GM19395 (cell line): ENCODE data around the gene CSPG4.

Experiments used
- ATAC-seq: cut with Tn5 transposase; IDR thresholded peaks from one replicate; pipeline ENCODE4 v1.9.1; 2021; ENCODE audit warnings: mild to moderate bottlenecking, moderate library complexity; ENCODE audit not compliant: unreplicated experiment

CSPG4 gene

DNA sequence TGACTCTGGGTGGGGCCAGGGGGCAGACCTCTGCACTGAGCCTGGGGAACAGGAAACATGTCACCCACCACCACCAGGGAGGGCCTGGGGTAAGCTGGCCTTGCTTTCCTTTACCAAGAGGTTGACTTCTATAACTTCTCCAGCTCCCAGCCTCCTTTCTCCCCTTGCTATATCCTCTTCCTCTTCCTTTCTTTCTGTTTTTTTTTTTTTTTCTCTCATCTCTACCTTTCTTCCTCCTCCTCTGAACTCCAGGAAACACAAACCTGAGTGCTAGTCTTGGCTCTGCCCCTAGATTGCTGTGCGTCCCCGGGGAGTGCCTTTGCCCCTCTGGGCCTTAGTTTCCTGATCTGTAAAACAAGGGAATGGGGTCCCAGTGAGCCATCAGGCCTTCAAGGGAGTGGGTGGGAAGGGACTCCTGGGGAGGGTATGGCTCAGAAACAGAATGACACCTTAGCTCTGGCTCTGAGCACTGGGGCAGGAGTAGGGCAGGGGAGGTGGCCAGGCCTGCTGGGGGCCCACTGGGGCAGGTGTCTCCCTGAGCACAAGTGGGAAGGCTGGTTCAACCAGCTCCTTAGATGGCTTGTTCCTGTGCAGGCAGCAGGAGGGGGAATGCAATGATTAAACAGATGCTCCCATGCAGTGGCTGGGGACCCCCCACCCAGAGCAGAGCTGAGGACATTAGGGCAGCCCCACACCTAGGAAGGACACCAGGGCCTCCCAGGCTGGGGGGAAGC, 60.7 kb downstream of the CSPG4 start:
- no peak for ATAC-seq

DNA sequence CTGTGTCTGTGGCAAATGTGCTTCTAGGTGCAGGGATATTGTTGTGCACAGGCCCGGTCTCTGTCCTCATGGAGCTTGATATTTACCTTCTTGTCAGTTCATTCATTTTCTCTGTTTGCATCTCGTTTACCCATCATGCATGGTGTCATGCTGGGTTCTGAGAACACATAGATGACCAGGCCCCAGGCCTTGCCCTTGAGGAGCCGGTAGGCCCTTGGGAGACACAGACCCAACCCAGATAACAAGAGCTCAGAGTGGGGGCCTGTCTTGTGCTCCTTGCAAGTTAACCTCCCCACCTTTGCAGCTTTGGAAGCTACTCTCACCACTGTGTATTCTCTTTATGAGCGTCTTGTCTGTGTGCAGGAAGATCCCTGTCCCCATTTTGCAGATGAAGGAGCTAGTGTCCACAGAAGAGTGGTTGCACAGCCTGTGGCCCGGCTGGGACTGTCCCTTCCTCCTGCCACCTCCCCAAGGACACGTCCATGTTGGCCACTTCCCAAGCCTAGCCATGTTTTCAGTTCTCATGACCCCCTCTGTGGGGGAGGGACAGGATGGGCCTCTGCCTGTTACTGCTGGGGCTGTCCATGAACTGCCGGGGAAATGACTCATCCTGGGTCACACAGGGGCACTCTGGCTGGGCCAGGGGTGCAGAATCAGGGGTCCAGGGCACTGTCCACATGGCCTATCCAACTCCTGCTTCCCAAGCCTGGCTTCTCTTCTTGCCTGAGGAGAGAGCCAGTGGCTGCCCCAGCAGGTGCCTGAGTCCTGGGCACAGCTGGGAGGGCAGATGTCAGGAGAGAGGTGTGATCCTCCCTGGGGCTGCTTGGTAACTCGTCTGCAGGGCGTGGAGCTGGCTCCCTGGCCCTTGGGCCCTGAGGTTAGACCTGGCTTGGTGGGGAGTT, 61.5 kb downstream of the CSPG4 start:
- no peak for ATAC-seq

DNA sequence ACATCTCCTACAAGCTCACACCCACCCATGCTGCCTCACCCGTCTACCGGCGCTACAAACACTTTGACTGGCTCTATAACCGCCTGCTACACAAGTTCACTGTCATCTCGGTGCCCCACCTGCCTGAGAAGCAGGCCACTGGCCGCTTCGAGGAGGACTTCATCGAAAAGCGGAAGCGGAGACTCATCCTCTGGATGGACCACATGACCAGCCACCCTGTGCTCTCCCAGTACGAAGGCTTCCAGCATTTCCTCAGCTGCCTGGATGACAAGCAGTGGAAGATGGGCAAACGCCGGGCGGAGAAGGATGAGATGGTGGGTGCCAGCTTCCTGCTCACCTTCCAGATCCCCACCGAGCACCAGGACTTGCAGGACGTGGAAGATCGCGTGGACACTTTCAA, 62.8 kb downstream of the CSPG4 start:
- no peak for ATAC-seq

DNA sequence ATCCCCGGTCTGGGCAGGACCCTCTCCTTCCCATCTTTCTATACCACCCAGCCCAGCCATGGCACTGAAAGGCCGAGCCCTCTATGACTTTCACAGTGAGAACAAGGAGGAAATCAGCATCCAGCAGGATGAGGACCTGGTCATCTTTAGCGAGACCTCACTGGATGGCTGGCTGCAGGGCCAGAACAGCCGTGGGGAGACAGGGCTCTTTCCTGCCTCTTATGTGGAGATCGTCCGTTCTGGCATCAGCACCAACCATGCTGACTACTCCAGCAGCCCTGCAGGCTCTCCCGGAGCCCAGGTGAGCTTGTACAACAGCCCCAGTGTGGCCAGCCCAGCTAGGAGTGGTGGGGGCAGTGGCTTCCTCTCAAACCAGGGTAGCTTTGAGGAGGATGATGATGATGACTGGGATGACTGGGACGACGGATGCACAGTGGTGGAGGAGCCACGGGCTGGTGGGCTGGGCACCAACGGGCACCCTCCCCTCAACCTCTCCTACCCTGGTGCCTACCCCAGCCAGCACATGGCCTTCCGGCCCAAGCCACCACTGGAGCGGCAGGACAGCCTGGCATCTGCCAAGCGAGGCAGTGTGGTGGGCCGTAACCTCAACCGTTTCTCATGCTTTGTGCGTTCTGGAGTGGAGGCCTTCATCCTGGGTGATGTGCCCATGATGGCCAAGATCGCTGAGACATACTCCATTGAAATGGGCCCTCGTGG, 63.4 kb downstream of the CSPG4 start:
- no peak for ATAC-seq

DNA sequence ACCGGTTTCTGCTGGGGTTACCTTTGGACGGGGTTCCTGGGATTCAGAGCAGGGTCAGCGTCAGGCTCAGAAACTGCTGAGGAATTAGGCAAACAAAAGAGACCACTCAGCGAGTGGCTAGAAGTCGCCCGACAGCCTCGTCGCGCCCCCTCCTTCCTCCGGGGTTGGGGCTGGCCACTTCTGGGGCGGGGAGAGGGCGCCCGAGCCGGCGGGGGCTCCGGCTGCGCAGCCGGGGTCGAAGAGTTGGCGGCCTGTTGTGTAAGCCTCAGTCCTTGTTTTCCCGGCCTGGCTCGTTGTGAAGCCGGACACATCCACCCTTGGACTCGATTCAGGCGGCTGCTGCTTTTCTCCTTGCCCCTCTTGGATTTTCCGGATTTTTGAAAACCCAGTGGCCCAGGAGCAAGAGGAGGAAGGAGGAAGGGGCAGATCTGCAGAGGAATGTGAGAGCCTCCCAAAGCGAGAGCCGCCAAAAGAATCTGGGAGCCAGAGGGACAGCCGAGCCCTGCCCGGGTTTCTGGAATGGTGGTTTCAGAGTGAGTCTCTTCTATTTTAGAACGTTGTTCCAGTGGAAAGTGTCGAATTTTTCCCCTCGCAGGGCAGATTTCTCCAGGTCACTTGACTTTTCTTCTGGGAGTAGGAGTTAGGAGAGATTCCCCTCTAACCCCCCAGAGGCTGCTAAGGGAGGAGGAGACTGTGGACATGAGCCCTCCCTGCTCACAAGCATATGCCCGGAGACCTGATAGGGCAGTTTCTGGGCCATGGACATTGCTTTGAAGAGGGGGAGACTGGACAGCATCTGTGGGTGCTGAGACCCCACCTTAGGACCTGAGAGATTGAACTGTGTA, 64.3 kb downstream of the CSPG4 start:
- no peak for ATAC-seq

DNA sequence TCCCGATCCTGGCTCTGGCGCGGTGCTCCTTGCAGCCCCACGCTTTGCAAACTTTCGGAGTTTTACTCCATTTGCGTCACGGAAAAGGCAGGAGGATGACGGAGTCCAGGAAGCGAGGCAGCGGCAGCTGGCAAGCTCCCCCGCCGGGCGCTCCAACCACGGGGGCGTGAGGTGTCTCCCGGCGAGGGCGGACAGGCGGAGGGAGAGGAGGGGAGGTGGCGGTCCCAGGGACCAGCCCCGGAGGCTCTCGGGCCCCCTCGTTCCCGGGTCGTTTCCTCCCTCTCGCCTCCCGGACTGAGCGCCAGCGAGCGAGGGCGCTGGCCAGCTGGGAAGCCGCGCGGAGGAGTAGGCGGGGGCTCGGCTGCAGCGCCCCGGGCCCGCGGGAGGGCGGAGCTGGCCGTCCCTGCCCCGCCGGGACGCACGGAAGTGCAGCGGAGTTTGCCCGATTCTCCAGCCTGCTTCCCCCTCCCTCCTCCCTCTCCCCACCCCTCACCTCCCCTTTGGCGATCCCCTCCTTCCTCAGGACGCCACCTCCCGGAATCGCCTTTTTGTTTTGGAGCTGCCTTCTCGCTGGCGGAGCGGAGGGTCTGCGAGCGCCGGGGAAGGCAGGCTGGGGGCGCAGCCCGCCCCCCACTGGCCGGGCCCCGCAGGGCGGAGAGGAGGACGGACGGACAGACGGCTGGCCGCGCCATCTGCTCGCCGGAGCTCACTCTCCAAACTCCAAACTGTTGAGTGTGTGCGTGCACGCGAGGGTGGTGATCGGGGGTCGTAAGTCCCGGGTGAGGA, 65.1 kb downstream of the CSPG4 start, which contains the start of gene SNX33:
Gene SNX33 (plus strand): TSS at position 543 of the 786 bp plus-strand sequence. CDS start 1,191 bp downstream, outside the sequence.
- no peak for ATAC-seq

DNA sequence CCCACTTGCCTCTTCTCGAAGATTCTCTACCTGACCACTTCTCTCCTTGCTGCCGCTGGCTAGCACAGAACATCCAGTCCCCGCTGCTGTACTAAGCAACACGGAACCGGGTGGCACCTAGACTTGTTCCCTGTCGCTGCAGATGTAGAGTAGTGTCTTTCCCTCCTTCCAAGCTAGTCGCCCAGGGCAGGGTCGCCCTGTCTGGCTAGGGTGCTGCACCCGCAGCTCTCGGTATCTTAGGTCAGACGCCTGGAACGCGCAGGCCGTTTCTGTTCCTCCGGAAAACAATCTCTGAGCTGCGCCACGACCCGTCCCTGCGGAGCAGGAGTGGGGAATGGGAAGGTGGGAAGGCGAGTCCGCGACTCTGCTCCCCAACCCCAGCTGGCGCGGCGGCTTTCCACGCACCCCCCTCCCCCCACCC, 65.7 kb downstream of the CSPG4 start:
- ATAC-seq = no peak

DNA sequence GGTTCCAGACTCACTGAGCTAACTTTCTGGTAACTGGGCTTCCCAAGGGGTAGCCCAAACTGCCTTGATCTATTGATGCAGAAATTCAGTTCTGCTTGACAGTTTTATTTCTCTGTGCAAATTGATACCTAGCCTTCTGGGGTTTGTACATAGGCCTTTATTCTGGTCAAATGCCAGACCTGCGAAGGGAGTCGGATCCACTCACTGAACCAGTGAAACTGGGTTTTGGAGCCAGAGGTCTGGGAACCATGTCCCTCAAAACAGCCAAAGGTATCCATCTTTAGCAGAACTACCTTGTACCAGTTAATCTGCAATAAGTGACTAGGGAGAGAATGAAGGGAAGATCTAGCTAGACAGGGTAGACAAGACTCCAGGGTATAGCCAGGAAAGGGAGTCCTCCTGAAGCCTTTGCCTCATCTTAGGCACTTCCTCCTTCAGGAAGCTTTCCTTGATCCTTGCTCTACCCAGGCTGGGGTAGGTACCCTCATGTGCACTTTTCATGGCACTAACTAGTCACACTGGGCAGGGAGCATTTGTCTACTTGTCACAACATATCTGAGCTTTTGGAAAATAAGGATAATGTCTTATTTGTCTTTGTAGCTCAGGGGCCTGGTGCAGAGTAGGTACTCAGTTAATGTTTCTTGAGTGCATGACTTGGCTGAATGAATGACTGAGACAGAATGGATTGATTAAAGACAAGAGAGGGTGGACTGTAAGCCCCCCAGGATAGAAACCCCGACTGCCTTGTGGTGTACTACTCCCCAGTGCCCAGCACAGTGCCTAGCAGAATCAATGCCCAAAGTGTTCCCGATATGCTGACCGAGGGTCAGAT, 66.3 kb downstream of the CSPG4 start:
- ATAC-seq = no peak

DNA sequence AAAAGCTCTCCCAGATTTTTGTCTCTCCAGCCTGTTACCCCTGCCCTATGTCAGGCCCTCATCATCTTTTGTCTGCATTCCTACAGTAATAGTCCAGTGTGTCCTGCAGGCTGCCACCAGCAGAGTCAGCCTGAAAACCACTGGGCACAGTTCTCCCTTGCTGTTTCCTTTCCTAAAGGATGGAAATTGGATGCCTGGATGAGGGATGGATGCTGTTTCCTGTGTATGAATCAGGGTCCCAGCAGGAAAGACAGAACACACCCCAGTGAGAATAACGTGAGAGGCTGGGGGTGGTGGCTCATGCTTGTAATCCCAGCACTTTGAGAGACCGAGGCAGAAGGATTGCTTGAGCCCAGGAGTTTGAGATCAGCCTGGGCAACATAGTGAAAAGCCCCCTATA, 68.3 kb downstream of the CSPG4 start:
- ATAC-seq = no peak

DNA sequence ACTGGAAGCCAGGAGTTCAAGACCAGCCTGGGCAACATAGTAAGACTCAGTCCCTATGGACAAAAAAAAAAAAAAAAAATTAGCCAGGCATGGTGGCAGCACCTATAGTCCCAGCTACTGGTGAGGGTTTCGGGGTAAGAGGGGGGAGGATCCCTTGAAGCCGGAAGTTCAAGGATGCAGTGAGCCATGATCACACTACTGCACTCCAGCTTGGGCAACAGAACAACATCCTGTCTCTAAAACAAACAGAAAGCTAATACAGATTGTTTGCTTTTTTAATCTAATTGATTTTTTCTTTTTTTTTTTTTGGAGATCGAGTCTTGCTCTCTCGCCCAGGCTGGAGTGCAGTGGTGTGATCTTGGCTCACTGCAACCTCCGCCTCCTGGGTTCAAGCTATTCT, 71.0 kb downstream of the CSPG4 start:
- ATAC-seq = no peak

DNA sequence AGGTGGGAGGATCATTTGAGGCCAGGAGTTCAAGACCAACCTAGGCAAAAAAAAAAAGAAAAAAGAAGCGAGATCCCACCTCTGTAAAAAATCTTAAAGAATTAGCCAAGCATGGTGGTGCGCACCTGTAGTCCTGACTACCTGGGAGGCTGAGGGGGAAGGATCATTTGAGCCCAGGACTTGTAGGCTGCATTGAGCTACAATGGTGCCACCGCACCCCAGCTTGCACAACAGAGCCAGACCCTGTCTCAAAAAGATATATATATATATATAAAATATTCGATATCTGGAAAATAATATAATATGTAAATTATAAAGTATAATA, 71.5 kb downstream of the CSPG4 start:
- ATAC-seq = no peak

DNA sequence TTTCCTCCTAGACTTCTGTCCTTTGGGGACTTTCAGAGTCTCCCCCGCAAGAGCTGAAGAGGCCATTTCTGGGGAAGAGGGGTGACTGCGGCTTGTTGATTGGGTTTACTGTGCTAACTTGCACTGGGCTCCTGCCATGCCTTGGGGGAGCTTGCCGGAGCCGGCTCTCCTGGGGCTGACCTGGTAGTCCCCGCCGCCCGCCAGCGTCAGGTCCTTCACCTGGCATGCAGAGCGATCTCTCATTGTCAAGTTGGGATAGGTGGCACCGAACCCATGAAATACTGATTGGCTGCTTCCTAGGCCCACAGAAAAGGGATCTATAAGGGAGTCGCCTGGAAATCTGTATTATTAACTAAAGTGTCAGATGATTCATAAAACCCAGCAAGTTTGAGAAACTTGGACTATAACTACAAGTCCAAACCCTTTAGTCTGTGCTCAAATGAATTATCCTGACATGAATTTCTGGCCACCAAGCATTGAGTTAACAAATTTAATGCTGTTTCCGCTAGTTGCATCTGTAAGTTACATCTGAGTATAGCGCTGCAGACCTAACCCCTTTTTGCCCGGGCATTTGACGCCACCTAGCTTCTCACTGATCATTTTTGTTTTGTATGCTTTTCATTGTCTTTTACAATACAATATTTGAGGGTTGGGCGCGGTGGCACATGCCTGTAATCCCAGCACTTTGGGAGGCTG, 72.0 kb downstream of the CSPG4 start:
- peak; percentile 33 for ATAC-seq

DNA sequence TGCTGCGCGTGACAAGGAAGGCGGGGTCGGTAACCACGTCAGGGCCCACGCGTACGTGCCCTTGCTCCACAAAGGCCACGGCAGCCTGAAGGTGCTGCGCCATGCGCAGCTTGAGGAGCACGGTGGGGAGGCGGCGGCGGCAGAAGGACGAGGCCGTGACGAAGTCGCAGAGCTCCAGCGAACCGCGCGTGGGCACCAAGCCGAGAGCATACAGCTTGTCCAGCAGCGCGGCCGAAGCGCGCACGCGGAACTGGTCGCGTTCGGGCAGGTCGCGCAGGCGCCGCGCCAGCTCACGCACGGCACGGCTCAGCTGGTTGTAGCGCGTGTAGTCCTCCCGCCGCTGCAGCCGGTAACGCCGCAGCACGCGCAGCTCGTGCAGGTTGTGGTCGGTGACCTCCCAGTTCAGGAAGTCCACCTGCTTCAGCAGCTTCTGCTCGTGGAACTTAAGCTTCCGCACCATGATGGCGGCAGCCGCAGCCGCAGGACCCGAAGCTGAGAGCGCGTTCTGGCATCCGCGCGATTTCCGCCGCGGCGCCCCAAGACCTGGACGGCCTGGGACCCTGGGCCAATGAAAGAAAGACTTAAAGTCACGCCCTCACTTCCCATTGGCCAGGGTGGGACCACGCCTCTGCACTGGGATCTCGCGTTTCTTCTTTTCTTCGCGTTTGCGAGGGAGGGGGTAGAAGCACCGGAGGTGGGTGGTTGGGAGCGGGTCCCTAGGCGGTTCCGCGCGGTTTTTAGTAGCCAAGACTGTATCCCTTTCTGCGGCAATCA, 72.8 kb downstream of the CSPG4 start, which contains the start of gene IMP3:
Gene IMP3 (minus strand): TSS at position 516 of the 774 bp plus-strand sequence. CDS start 56 bp downstream, at position 460.
- ATAC-seq = peak; percentile 88

DNA sequence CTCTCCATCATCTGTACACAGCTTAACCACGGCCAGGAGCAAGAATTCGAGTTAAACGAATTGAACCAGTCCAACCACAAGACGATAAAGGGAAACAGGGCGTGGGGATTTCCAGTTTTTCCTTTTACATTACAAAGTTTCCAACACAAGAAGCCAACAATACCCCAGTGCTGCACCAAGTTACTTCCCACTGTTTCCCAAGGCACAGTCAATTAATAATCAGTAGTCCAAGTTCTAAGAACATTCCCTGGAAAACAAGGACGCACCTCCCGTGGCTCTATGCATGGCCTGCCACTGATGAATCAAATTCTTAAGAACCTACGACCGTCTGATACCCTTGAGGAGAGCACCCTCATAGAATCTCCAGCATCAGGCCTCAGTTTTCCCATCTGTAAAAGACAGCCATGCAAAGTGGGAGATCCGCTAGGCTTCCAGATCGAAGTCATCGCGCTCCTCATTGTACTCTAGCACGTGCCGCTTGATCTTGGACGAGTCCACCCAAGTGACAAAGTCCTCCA, 73.4 kb downstream of the CSPG4 start:
- ATAC-seq = no peak

DNA sequence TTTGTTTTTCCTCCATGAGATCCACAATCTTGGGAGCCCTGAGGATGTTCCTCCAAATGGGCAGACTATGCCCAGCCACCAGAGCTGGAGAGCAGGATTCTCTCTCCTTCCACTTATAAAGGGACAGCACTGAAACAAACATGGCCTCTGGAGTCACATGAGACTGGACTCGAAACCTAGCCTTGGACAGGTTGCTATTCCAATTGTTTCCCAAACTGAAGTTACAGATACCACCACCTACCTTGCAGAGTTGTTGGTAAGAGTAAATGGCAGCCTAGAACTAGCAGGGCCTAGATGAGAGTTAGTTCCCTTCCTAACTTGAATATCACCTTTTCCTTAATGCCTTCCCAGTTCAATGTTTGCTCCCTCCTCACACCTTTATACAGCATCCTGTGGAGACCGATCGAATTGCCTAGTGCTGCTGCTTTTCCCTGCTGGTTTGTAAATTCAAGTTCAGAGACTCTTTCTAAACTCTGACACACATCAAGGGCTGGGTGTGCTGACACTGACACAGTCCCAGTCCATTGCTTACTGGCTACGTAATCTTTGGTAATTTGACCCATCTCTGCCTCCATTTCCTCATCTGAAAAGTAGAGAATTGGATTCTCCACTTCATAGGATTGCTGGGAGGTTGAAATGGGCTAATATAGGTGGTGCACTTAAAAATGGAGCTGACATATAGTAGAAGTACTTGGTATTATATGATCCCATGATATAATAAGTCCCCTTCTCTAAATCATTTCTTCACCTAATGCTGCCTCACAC, 75.2 kb downstream of the CSPG4 start:
- ATAC-seq = no peak

DNA sequence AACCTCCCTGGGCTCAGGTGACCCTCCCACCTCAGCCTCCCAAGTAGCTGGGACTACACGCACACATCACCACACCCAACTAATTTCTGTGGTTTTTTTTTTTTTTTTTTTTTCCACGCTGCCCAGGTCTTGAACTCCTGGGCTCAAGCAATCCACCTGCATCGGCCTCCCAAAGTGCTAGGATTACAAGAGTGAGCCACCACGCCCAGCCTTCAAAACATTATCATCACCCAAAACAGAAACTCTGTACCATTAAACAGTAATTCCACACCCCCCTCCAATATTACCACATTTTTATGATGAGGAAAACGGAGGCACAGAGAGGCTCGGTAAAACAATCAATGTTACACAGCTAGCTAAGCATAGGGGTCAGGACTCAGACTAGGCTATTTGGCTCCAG, 76.6 kb downstream of the CSPG4 start:
- no peak for ATAC-seq
